ENCODE data around the gene TNNI2.

DNA sequence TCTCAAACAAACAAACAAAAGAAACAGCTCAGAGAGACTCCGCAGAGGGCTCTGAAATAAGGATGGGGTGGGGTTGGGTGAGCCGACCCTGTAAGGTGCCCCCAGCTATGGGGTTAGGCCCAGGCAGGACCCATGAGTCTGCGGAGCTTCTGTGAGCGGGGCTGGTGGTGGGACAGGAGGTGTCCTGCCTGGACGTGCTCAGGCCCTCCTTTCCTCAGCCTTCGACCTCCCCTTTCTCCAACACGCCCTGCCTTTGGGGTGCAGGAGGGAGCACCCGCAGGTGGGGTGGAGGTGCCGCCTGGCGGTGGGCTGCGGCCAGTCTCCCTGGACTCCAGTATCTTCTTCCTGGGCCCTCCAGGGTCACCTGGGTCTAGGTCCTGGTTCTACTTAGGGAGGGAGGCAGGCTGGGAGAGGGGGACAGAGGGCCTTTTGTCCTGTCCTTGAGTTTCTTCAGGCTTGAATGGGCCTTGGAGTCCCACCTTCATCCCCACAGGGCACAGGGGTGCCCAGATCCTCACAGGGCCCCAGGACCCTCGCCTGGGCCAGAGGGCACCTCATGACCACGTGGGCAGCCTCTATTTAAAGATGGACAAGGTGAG lies 40.7 kb downstream of the TNNI2 start:
- TF ChIP-seq POLR2AphosphoS5 (IDR thresholded peaks at IDR 0.05; ENCODE audit: low read depth, low read length), result no peak
- TF ChIP-seq POLR2A (IDR thresholded peaks at IDR 0.05; ENCODE audit: low read depth, low read length), result no peak
- no peak for TF ChIP-seq TAF1 (IDR thresholded peaks at IDR 0.05; ENCODE audit: low read depth, low read length)
- TF ChIP-seq SPI1 (IDR thresholded peaks at IDR 0.05; ENCODE audit: low read depth, low read length), result no peak
- no peak for TF ChIP-seq PAX5 (IDR thresholded peaks at IDR 0.05; ENCODE audit: insufficient read depth, low read length, severe bottlenecking)
- TF ChIP-seq POU2F2 (IDR thresholded peaks at IDR 0.05; ENCODE audit: low read depth, low read length), result no peak

All from GM12891 (cell line).